Ishikawa (cell line): ENCODE measurements around the gene CCL19.
A peak's percentile ranks its signal among the peaks of the same experiment; 100 is the strongest.

ENCODE experiments used
- CEBPB ChIP-seq: IDR thresholded peaks from 2 replicates; pipeline ENCODE4 v1.6.1; 2012
- CREB1 ChIP-seq: IDR thresholded peaks from 2 replicates; pipeline ENCODE4 v1.6.1; 2012; ENCODE audit warnings: low read depth
- EGR1 ChIP-seq: IDR thresholded peaks from 2 replicates; pipeline ENCODE4 v1.6.1; 2012
- EP300 ChIP-seq: IDR thresholded peaks from 2 replicates; pipeline ENCODE4 v1.6.1; 2012; ENCODE audit warnings: borderline replicate concordance
- FOXM1 ChIP-seq: IDR thresholded peaks from 2 replicates; pipeline ENCODE4 v1.6.1; 2012; ENCODE audit warnings: low read depth, borderline replicate concordance
- NFIC ChIP-seq: IDR thresholded peaks from 2 replicates; pipeline ENCODE4 v1.6.1; 2012
- RAD21 ChIP-seq: IDR thresholded peaks from 2 replicates; pipeline ENCODE4 v1.6.1; 2012; ENCODE audit warnings: low read depth
- TAF1 ChIP-seq: IDR thresholded peaks from 2 replicates; pipeline ENCODE4 v1.6.1; 2012; ENCODE audit warnings: low read depth, mild to moderate bottlenecking
- TCF12 ChIP-seq: IDR thresholded peaks from 2 replicates; pipeline ENCODE4 v1.6.1; 2012; ENCODE audit warnings: low read depth
- TEAD4 ChIP-seq: IDR thresholded peaks from 2 replicates; pipeline ENCODE4 v1.6.1; 2012
- YY1 ChIP-seq: IDR thresholded peaks from 2 replicates; pipeline ENCODE4 v1.6.1; 2012; ENCODE audit warnings: low read depth
- ZBTB7A ChIP-seq: IDR thresholded peaks from 2 replicates; pipeline ENCODE4 v1.6.1; 2012; ENCODE audit warnings: low read depth
- TF ChIP-seq, protein P1 (sequence below): IDR thresholded peaks from 2 replicates; pipeline ENCODE4 v1.6.1; 2012
- TF ChIP-seq, protein P2 (sequence below): IDR thresholded peaks from 2 replicates; pipeline ENCODE4 v1.6.1; 2012; ENCODE audit warnings: low read depth, mild to moderate bottlenecking
- TF ChIP-seq, protein P3 (sequence below): IDR thresholded peaks from 2 replicates; pipeline ENCODE4 v1.6.1; 2012

Gene CCL19

DNA sequence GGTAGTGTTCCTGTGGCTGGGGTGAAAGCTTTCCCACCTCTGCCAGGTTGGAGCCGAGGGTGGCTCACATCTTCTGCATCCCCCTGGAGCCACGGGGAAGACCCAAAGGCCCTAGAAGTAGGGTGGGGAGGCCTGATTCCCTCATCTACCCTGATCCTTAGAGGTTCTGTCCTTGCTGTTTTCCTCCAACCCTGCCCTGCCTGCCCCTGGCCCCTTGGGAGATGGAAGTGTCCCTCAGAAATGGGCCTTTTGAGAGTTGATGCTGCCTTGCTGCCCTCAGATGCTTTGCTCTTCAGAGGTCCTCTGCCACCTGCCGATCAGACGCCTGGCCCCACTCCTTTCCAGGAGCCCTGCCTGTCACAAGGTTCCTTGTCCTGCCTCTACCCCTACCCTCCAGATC lies 6.3 kb downstream of the CCL19 start:
- no peak for TF ChIP-seq YY1
- no peak for TF ChIP-seq CREB1
- TF ChIP-seq, protein P1, sequence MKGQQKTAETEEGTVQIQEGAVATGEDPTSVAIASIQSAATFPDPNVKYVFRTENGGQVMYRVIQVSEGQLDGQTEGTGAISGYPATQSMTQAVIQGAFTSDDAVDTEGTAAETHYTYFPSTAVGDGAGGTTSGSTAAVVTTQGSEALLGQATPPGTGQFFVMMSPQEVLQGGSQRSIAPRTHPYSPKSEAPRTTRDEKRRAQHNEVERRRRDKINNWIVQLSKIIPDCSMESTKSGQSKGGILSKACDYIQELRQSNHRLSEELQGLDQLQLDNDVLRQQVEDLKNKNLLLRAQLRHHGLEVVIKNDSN, result no peak
- no peak for TF ChIP-seq ZBTB7A
- no peak for TF ChIP-seq TCF12
- TF ChIP-seq, protein P2, sequence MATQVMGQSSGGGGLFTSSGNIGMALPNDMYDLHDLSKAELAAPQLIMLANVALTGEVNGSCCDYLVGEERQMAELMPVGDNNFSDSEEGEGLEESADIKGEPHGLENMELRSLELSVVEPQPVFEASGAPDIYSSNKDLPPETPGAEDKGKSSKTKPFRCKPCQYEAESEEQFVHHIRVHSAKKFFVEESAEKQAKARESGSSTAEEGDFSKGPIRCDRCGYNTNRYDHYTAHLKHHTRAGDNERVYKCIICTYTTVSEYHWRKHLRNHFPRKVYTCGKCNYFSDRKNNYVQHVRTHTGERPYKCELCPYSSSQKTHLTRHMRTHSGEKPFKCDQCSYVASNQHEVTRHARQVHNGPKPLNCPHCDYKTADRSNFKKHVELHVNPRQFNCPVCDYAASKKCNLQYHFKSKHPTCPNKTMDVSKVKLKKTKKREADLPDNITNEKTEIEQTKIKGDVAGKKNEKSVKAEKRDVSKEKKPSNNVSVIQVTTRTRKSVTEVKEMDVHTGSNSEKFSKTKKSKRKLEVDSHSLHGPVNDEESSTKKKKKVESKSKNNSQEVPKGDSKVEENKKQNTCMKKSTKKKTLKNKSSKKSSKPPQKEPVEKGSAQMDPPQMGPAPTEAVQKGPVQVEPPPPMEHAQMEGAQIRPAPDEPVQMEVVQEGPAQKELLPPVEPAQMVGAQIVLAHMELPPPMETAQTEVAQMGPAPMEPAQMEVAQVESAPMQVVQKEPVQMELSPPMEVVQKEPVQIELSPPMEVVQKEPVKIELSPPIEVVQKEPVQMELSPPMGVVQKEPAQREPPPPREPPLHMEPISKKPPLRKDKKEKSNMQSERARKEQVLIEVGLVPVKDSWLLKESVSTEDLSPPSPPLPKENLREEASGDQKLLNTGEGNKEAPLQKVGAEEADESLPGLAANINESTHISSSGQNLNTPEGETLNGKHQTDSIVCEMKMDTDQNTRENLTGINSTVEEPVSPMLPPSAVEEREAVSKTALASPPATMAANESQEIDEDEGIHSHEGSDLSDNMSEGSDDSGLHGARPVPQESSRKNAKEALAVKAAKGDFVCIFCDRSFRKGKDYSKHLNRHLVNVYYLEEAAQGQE, result no peak
- TF ChIP-seq RAD21, result no peak
- no peak for TF ChIP-seq EGR1
- no peak for TF ChIP-seq TAF1
- TF ChIP-seq CEBPB, result no peak
- no peak for TF ChIP-seq TEAD4
- TF ChIP-seq, protein P3, sequence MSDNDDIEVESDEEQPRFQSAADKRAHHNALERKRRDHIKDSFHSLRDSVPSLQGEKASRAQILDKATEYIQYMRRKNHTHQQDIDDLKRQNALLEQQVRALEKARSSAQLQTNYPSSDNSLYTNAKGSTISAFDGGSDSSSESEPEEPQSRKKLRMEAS, result no peak
- no peak for TF ChIP-seq FOXM1
- no peak for TF ChIP-seq NFIC
- no peak for TF ChIP-seq EP300

DNA sequence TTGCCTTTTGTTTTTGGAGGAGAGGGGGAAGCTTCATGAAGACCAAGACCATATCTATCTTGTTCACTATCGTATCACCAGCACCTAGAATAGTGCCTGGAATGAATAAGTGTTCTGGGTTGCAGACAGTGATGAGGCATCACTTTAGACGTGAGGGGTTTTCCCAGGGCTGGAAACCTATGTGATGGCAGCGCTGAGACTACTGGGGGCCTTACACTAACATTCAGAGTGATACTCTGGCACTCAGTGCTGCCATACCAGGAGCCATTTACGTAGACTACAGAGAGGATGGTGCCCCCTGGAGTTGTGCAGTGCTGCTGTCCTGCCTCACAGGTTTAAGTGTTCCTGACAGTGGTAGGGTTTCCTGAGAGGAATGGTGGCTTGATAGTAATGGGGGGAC lies 6.9 kb downstream of the CCL19 start:
- TF ChIP-seq, protein P2, result no peak
- TF ChIP-seq TCF12, result no peak
- no peak for TF ChIP-seq ZBTB7A
- no peak for TF ChIP-seq TEAD4
- TF ChIP-seq EP300, result no peak
- TF ChIP-seq CEBPB, result no peak
- no peak for TF ChIP-seq EGR1
- no peak for TF ChIP-seq TAF1
- TF ChIP-seq NFIC, result no peak
- no peak for TF ChIP-seq CREB1

DNA sequence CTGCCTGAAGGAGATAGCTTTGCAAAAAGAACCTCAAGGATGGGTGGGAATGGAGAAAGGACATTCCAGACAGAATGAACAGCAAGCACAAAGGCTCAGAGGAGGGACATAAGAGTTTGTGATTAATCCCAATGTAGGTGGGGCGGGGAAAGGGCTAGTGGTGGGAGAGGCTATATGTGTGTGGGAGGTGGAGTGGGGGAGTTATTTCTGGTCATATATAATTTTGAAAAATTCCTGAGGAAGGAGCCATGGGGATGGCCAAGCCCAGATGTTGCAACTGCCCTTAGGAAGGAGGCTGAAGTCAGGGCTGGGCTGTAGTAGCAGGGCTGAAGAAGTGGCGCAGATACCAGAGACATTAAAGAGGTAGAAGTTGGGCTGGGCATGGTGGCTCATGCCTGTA lies 15.2 kb downstream of the CCL19 start:
- TF ChIP-seq YY1, result no peak
- no peak for TF ChIP-seq FOXM1
- no peak for TF ChIP-seq EP300
- no peak for TF ChIP-seq EGR1
- TF ChIP-seq, protein P2, result no peak
- TF ChIP-seq NFIC, result no peak
- TF ChIP-seq RAD21, result no peak
- TF ChIP-seq CEBPB, result no peak
- no peak for TF ChIP-seq CREB1
- TF ChIP-seq, protein P3, result no peak
- TF ChIP-seq, protein P1, result no peak
- TF ChIP-seq TEAD4, result no peak
- no peak for TF ChIP-seq TAF1
- no peak for TF ChIP-seq TCF12
- no peak for TF ChIP-seq ZBTB7A

DNA sequence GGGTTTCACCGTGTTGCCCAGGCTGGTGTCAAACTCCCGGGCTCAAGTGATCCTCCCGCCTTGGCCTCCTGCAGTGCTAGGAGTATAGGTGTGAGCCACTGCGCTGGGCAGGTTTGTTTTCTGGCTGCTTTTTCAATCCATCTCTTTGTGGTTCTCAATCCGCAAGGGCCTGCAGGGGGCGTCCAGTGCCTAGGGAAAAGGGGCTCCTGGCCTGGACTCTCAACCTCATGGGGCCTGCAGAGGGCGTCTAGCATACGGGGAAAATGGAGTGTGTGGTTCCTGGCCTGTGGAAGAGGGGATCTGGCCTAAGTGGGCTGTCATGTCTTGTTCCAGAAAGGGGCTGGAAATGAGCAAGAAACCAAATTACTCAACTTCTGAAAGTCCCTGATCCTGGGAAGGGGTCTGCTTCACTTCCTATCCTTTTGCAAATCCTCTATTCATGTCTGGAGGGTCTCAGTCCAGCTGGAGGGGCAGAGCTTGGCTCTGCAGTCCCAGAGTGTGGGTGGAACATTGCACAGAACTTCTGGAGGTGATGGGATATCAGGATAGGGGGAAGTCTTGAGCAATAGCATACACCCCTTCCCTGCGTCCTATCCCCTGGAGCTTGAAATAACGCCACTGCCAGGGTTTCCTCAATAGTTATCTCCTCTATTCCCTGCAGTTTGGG lies 15.9 kb downstream of the CCL19 start:
- TF ChIP-seq, protein P1, result no peak
- TF ChIP-seq, protein P2, result no peak
- TF ChIP-seq TCF12, result no peak
- TF ChIP-seq RAD21, result peak; percentile 74
